ENCODE data around the gene PRKN.

GRCh38 chr6:161973064-161973463 lies 754.5 kb downstream of the PRKN start:
- TF ChIP-seq, protein P1, sequence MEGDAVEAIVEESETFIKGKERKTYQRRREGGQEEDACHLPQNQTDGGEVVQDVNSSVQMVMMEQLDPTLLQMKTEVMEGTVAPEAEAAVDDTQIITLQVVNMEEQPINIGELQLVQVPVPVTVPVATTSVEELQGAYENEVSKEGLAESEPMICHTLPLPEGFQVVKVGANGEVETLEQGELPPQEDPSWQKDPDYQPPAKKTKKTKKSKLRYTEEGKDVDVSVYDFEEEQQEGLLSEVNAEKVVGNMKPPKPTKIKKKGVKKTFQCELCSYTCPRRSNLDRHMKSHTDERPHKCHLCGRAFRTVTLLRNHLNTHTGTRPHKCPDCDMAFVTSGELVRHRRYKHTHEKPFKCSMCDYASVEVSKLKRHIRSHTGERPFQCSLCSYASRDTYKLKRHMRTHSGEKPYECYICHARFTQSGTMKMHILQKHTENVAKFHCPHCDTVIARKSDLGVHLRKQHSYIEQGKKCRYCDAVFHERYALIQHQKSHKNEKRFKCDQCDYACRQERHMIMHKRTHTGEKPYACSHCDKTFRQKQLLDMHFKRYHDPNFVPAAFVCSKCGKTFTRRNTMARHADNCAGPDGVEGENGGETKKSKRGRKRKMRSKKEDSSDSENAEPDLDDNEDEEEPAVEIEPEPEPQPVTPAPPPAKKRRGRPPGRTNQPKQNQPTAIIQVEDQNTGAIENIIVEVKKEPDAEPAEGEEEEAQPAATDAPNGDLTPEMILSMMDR (IDR thresholded peaks at IDR 0.05): no peak
- TF ChIP-seq ZFX (IDR thresholded peaks at IDR 0.05; ENCODE audit: borderline replicate concordance): no peak

Measured in 22Rv1 (cell line).